GM19455 (cell line): ENCODE data around the gene SLC12A4.
A peak's percentile ranks its signal among the peaks of the same experiment; 100 is the strongest.
"Not testable (repeated sequence)": the region's sequence is repeated elsewhere in the genome, so short reads cannot be mapped to it uniquely, and the experiment has no call there.

ENCODE experiments used
- ATAC-seq: cut with Tn5 transposase; IDR thresholded peaks from one replicate; pipeline ENCODE4 v1.9.1; 2021; ENCODE audit not compliant: unreplicated experiment

The SLC12A4 gene

DNA sequence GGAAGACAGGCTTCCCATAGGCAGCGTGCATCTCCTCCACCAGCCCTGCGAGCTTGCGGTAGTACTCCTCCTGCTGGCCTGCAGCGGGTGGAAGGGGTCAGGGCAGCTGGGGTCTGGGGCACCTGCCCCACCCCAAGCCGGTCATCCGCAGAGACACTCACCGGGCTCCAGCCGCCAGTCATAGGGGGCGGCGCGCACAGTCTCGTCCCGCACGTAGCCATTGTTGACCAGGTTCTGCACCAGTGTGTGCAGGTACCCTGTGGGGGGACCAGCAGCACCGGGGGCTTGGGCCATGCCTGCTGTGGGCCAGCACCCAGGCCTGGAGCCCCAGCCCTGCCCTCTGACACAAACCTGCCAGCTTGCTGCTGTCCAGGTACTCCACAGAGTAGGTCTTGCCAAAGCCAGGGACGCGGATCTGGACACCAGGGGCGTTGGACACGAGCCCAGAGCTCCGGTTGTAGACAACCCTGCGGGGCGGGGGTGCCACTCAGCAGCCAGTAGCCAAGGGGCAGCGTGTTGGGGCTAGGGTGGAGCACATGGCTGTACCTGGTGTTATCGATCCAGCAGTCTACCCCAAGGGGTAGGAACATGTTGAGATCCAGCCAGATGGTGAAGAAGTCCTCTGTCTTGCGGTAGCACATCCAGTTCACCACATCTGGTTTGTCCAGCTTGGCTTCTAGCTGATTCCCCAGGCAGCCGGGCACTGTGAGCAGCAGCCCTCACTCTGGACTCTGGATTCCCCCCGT is 25.8 kb downstream of the SLC12A4 start:
- ATAC-seq: no peak

- ATAC-seq: no peak
Measured at GRCh38 chr16:67942200-67942509, 26.3 kb downstream of the SLC12A4 start.

GRCh38 chr16:67941469-67942199 is 26.8 kb downstream of the SLC12A4 start:
- no peak for ATAC-seq

- no peak for ATAC-seq
Measured at GRCh38 chr16:67940446-67941089, 27.9 kb downstream of the SLC12A4 start.

DNA sequence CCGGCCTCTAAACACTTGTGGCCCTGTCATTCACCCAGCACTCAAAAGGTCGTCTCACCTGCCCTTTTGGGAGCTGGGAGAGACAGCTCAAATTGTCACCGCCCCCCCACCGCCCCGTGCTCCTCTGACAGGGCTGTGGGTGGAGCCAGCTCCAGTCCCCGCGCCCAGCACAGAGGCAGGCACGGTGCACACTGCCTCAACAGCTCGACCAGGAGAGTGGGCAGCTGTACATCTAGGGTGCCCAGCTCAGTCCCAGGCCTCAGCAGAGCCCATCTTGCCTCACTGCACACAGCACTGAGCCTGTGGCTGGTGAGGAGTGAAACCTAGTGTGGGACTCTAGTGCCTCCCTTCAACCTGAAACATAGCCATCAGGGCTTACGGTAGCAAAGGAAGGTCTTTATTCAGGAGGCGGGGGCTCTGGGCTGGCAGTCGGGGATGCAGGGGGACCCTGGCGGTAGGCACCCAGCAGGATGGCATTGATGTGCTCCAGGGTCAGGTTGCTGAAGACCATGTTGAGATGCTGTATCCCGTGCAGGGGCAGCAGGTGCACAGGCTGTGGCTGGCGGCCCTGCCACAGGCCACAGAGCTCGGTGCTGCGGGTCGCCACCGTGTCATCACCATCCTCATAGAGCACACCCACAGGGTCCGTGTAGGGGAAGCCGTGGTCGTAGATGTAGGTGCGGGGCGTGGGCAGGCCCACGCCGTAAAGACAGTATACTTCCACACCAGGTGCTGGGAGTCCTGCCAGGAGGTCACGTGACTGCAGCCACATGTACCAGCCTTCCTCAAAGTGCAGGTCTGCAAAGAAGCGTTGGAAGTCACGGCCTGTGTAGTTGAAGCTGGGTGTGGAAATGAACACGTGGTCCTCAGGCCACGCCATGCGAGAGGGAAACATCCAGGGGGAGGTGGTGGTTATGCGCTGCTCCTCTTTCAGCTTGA is 28.7 kb downstream of the SLC12A4 start:
- ATAC-seq: no peak

DNA sequence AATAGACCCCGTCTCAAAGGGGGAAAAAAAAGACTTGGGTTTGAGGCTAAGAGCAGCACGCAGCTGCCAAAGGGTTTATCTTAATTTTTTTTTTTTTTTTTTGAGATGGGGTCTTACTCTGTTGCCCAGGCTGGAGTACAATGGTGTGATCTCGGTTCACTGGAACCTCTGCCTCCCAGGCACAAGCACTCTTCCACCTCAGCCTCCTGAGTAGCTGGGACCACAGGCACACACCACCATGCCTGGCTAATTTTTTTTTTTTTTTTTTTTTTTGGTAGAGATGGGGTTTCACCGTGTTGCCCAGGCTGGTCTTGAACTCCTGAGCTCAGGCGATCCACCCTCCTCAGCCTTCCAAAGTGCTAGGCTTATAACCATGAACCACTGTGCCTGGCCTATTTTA is 30.7 kb downstream of the SLC12A4 start:
- ATAC-seq: not testable (repeated sequence)

DNA sequence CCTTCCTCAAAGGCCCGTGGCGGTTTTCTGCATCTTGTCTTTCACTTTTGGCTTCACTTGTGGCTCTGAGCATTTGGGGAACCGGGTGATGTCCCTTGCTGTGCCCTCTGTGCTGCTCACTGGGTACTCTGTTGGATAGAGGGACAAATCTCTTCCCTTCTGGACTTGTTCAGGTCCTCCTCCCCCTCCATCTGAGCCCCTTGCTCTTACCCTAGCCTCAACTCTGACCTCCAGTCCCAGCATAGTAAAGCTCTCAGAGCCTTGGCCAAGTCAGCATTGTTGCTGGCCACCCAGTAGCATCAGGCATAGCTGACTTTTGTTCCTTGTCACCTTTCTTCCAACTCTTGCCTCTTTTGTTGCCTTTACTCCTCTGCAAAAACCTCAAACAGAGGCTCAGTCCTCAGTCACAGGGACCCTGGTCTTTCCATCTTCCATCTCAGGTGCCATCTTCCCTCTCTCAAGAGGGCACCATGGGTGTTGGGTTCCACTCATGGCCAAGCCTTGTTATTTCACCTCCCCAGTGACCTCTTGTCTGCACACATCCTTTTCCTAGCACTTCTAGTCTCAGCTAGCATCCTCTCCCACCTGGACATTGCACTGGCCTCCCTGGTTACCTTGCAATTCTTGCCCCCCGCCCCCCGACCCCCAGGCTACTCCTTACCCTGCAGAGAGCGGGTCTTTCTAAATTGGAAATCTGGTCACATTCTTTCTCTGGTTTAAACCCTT is 31.4 kb downstream of the SLC12A4 start:
- ATAC-seq: peak; percentile 56

- peak; percentile 4 for ATAC-seq
Measured at GRCh38 chr16:67936124-67936879, 32.1 kb downstream of the SLC12A4 start, which contains the start of gene PSMB10. PSMB10 (minus strand) TSS chr16:67936850; CDS start chr16:67936749, 101 bp downstream.

- ATAC-seq: peak; percentile 84
Measured at GRCh38 chr16:67935402-67936123, 32.9 kb downstream of the SLC12A4 start.

DNA sequence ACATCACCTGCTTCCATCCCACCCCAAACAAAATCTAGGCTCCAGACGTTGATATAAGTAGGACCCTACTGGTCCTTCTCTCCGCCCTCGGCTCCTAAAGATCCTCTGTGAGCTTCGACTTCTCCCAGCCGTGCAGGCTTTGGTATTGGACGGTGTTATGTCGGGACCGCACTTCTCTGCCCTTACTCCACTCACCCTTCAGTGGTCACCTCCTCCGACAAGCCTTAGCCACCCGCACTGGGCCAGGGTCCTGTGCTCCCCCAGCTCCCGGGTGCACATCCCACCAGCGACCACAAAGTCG is 33.4 kb downstream of the SLC12A4 start:
- no peak for ATAC-seq

- ATAC-seq: no peak
Measured at GRCh38 chr16:67934306-67935100, 33.9 kb downstream of the SLC12A4 start.

GRCh38 chr16:67933805-67934204 is 34.6 kb downstream of the SLC12A4 start:
- no peak for ATAC-seq

DNA sequence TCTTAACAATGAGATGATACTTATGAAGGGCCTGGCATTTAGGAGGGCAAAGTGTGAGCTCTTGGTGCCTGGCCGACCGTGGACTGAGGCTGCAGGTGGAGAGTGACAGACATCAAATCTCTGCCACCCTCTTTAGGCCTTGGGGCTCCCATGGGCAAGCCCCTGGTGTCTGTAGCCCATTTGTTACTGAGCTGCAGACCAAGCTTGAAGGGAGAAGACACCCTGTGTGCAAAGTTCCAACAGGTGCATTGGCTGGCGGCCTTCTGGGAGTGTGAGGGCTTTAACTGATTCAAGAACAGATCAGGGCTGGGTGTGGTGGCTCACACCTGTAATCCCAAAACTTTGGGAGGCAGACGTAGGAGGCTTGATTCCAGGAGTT is 36.0 kb downstream of the SLC12A4 start:
- ATAC-seq: no peak

DNA sequence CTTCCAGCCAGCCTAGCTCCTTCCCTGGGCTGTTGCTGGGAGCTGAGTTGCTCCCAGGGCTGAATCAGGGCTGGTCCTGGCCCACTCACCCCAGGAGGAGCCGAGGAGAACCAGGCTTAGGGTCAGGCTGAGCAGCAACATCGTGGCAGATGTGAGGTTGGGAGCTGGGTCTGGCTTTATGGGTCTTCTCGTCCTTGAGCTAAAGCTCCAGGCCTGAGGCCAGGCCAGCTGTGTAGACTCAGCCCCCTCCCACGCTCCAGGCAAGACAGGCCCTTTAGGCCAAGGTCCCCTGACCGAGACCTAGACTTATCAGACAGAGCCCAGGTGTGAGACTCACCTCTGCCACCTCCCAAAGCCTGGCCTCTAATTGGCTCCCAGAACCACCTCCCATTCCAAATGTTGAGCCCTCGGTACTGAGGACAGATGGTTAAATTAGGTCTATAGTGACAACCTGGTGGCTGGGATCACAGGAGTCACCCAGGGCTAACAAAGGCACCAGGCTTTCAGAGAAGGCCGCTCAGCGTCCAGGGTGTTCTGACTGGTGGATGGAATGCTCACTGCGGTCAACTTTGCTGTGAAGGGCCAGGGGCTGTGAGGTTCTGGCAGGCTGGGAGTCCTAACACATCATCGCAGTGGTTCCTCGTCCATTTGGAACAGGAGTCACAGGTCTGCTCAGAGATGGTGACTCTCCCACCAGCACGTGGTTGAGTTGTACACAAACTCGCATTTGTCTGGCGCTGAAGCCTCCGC is 36.5 kb downstream of the SLC12A4 start, which contains the start of gene CTRL:
Gene CTRL (minus strand): TSS at position 151 of the 750 bp plus-strand sequence. CDS start 10 bp downstream, at position 141.
- no peak for ATAC-seq

DNA sequence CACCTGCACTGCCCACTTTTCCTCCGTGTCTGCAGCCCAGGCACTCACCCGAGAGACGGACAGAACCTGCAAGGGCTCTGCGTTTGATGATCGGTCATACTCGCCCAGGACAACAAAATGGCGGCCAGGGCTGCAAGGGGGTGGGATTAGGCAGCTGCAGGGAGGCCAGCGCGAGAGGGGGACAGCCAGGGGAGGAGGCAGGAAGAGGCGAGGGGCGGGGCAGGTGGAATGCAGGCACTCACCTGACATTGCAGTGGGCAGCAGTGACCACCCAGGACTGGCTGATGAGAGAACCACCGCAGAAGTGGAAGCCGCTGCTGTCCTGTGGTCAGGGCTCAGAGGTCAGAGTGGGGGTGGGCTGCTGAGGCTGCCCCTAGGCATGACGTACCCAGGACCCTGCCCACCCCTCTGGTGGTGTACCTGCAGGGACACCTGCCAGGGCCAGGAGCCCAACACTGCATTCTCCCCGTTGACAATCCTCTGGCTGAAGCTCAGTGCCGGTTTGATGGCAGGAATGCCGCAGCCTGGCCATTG is 37.7 kb downstream of the SLC12A4 start:
- ATAC-seq: no peak

DNA sequence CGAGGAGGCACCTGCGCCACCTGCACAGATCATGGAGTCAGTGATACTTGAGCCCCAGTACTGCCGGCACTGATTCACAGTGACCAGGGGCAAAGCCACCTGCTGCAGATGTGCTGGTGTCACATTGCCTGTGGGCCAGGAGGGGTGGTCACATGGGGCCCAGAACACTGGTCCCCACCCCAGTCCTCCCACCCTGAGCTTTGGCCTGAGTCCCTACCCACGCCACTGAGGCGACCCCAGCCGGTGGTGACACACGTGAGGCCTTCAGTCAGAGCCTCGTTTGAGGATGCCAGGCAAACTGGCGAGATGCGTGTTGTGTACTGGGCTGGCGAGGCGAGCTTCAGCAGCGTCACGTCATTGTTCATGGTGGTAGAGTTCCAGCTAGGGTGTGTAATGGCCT is 38.2 kb downstream of the SLC12A4 start:
- no peak for ATAC-seq
